ENCODE data around the gene HDAC4. TPM values are rescaled to one million over a fixed set of nuclear protein-coding genes. Genes with fewer than 3 reads are reported as not detected.

The HDAC4 gene
- total and polyA plus RNA-seq, 2 of the 8 experiments (the other 6 are each of a cell fraction or from before 2014, with no cell fraction given), result 15.4 to 31.5 TPM

DNA sequence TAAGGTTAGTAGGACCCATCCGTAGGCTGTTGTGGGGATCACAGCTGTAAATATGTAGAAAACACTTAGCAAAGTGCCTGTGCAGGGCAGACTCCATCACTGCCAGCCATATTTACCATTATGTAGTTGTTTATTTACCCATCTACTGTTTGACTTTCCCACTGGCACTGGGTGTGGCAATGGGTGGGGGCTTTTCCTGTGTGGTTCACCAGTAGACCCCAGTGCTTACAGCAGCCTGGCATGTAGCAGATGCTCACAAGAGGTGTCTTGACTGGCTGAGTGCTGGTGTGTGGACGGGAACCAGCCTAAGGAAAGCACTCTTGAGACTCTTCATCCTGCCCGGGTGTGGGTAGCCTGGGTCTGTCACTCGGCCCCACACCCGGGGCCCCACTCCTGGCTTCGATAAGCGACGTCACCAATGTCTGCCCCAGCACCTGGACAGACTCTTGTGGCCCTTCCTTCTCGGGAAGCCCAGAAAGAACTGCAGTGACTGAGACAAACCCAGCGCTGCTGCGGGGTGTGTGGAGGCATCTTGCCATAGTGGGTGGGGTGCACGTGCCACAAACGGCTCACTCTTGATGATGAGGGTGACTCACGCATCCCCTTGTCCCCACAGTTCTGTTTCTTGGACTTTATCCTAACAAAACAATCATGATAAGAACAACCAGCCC, 78.3 kb downstream of the HDAC4 start:
- TF ChIP-seq ZNF274 (IDR thresholded peaks at IDR 0.05; ENCODE audit: borderline replicate concordance, extremely low read depth, low read length), result no peak
- TF ChIP-seq BCL11A (IDR thresholded peaks at IDR 0.05; ENCODE audit: low read depth in 2 of 2, low read length in 2 of 2), result no peak
- TF ChIP-seq, protein P1, sequence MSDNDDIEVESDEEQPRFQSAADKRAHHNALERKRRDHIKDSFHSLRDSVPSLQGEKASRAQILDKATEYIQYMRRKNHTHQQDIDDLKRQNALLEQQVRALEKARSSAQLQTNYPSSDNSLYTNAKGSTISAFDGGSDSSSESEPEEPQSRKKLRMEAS (IDR thresholded peaks at IDR 0.05), result no peak
- no peak for TF ChIP-seq BACH1 (IDR thresholded peaks at IDR 0.05; ENCODE audit: low read length)
- TF ChIP-seq CTBP2 (IDR thresholded peaks at IDR 0.05; ENCODE audit: borderline replicate concordance, insufficient read depth, insufficient read length, low read length), result no peak
- no peak for TF ChIP-seq KDM4A (IDR thresholded peaks at IDR 0.05; ENCODE audit: low read depth, low read length, severe bottlenecking)
- TF ChIP-seq TEAD4 (IDR thresholded peaks at IDR 0.05; ENCODE audit: low read depth, low read length), result no peak
- no peaks in the 10 kb centered on the region for H3K23me2 ChIP-seq (ENCODE audit: low read depth, low read length)
- no peak overlapping the region for H3K14ac ChIP-seq (ENCODE audit: insufficient read length)
- peaks cover 0 to 4% (median 1%) of the 10 kb centered on the region in 4 experiments; a peak in 1 of 7 replicates for H3K4me1 ChIP-seq (replicated peaks in 1 of 4; ENCODE audit: control insufficient read depth in 3 of 4, insufficient read depth in 4 of 4, low read length in 3 of 4)
- no peak overlapping the region for H3K23ac ChIP-seq (ENCODE audit: insufficient read length)
- no peak overlapping the region for H2BK15ac ChIP-seq (ENCODE audit: low read length)
- CTCF ChIA-PET (ENCODE audit: partially characterized antibody), result interaction anchor here (0.8 to 1.4 kb wide), 4 partner anchors 9 to 74 kb away, joined by 3 to 4 read pairs (median 4); no protein-coding TSS in a partner anchor
- no peak overlapping the region for H2AFZ ChIP-seq (ENCODE audit: low read length)
- peaks cover 8% of the 10 kb centered on the region for H3K79me1 ChIP-seq (ENCODE audit: low read depth, low read length)
- peaks cover 0 to 92% of the 10 kb centered on the region in 2 experiments; a peak in 2 of 4 replicates for H3K79me2 ChIP-seq (ENCODE audit: control insufficient read depth in 1 of 2, insufficient read depth in 2 of 2, low read length in 2 of 2)
- no peak overlapping the region for H4K5ac ChIP-seq (ENCODE audit: insufficient read length, low read depth, low read length)
- no peak overlapping the region for H2BK5ac ChIP-seq (ENCODE audit: low read depth, low read length)
- H3K4ac ChIP-seq (replicated peaks; ENCODE audit: insufficient read length, low read depth, low read length), result no peak overlapping the region
- no peak overlapping the region for H4K91ac ChIP-seq (replicated peaks; ENCODE audit: insufficient read length, low read length)
- WGBS, 2 experiments (ENCODE audit: extremely low coverage in 1 of 2, insufficient coverage in 1 of 2, insufficient read length in 1 of 2, insufficient replicate concordance in 2 of 2, low coverage in 1 of 2, low lambda C conversion rate in 2 of 2, missing lambda C conversion rate in 1 of 2), result 92% methylated on average over 14 of the region's 14 CpGs; no CpG with 5 or more reads in 1 of the 2 experiments
- H3K27ac ChIP-seq (ENCODE audit: low read depth, low read length), result no peak overlapping the region
- FAIRE-seq (no peak), DNase-seq (ENCODE audit: low read depth in 1 of 2, low spot score in 2 of 2) (peak in 1 of 2 experiments; percentile 16)
- H3K4me2 ChIP-seq (ENCODE audit: insufficient read depth in 1 of 2, low read depth in 2 of 2, low read length in 2 of 2), result no peak overlapping the region
- H4K8ac ChIP-seq (ENCODE audit: extremely low read depth, insufficient read depth, low read length), result no peak overlapping the region
- H3K9ac ChIP-seq (replicated peaks in 1 of 4; ENCODE audit: extremely low read depth in 1 of 4, low read depth in 3 of 4, low read length in 3 of 4), result no peak overlapping the region
- H2BK20ac ChIP-seq (ENCODE audit: low read length), result no peak overlapping the region
- H3K9me3 ChIP-seq (ENCODE audit: insufficient read depth in 2 of 2, low read depth in 1 of 2, low read length in 1 of 2), result peaks cover 0 to 3% of the 10 kb centered on the region in 2 experiments; a peak in 1 of 4 replicates
- no peaks in the 10 kb centered on the region for H3K27me3 ChIP-seq (replicated peaks in 1 of 4; ENCODE audit: control insufficient read depth in 3 of 4, extremely low read depth in 1 of 4, insufficient read depth in 3 of 4, low read length in 3 of 4)
- no peak overlapping the region for H3K4me3 ChIP-seq (ENCODE audit: extremely low read depth in 1 of 4, insufficient read depth in 2 of 4, low read depth in 3 of 4, low read length in 4 of 4)
- peaks cover 4 to 8% of the 10 kb centered on the region in 2 experiments for H4K20me1 ChIP-seq (replicated peaks in 1 of 2; ENCODE audit: control insufficient read depth in 1 of 2, insufficient read depth in 2 of 2, low read length in 2 of 2)
- H3K18ac ChIP-seq (ENCODE audit: extremely low read depth, low read length), result no peak overlapping the region
- no peak overlapping the region for H2BK120ac ChIP-seq (replicated peaks; ENCODE audit: low read depth, low read length)
- no peak overlapping the region for H3K56ac ChIP-seq (replicated peaks; ENCODE audit: insufficient read length, low read depth, low read length)
- H2AK5ac ChIP-seq (ENCODE audit: low read depth, low read length), result no peak overlapping the region
- H2BK12ac ChIP-seq (ENCODE audit: low read depth, low read length), result no peak overlapping the region
- peaks cover 0 to 5% (median 0%) of the 10 kb centered on the region in 4 experiments; a peak in 2 of 8 replicates for H3K36me3 ChIP-seq (ENCODE audit: control insufficient read depth in 2 of 4, insufficient read depth in 4 of 4, low read length in 3 of 4)
- POLR2A ChIA-PET (ENCODE audit: partially characterized antibody), result no interaction called here

All from H1 (cell line).